Trophoblast cell (in vitro differentiated cells and primary cell): ENCODE measurements around the gene ZNF484.
"Not testable (repeated sequence)": the region's sequence is repeated elsewhere in the genome, so short reads cannot be mapped to it uniquely, and the experiment has no call there.

Experiments
- DNase-seq, 2 donors: peaks; one replicate each; pipeline ENCODE4 v3.0.0-alpha.2; 2016
- H2AFZ ChIP-seq: 2 replicates; pipeline ENCODE4 v1.6.1; 2013; ENCODE audit warnings: low read length, moderate library complexity, mild to moderate bottlenecking; ENCODE audit not compliant: insufficient read depth, poor library complexity
- H2AK5ac ChIP-seq: 2 replicates; pipeline ENCODE4 v1.6.1; 2013; ENCODE audit warnings: mild to moderate bottlenecking, low read length
- H2BK120ac ChIP-seq: 2 replicates; pipeline ENCODE4 v1.6.1; 2013; ENCODE audit warnings: low read length, mild to moderate bottlenecking, moderate library complexity; ENCODE audit not compliant: insufficient read depth, poor library complexity
- H2BK12ac ChIP-seq: 2 replicates; pipeline ENCODE4 v1.6.1; 2013; ENCODE audit warnings: mild to moderate bottlenecking, low read length, moderate library complexity
- H2BK5ac ChIP-seq: 2 replicates; pipeline ENCODE4 v1.6.1; 2013; ENCODE audit warnings: low read length, low read depth, moderate library complexity, mild to moderate bottlenecking; ENCODE audit not compliant: poor library complexity
- H3K14ac ChIP-seq: 2 replicates; pipeline ENCODE4 v1.6.1; 2013; ENCODE audit warnings: mild to moderate bottlenecking, low read length
- H3K18ac ChIP-seq: 2 replicates; pipeline ENCODE4 v1.6.1; 2013; ENCODE audit warnings: mild to moderate bottlenecking, low read length
- H3K23ac ChIP-seq: 2 replicates; pipeline ENCODE4 v1.6.1; 2013; ENCODE audit warnings: low read length
- H3K27ac ChIP-seq: 2 replicates; pipeline ENCODE4 v1.5.1; 2013; ENCODE audit warnings: low read depth, mild to moderate bottlenecking, inconsistent platforms, low read length, moderate library complexity
- H3K27me3 ChIP-seq: 2 replicates; pipeline ENCODE4 v1.6.1; 2013; ENCODE audit warnings: inconsistent platforms, mild to moderate bottlenecking, low read length, moderate library complexity; ENCODE audit not compliant: insufficient read depth
- H3K36me3 ChIP-seq, 2 experiments: 1 replicate in 1 of 2; 2 replicates in 1 of 2; pipeline ENCODE4 v1.6.1; 2013; ENCODE audit warnings: low read length in 2 of 2, mild to moderate bottlenecking in 2 of 2, moderate library complexity in 1 of 2; ENCODE audit not compliant: insufficient read depth in 2 of 2, control insufficient read depth in 1 of 2
- H3K4ac ChIP-seq: 2 replicates; pipeline ENCODE4 v1.6.1; 2013; ENCODE audit warnings: low read depth, mild to moderate bottlenecking, low read length, moderate library complexity
- H3K4me1 ChIP-seq, 2 experiments: 1 replicate in 1 of 2; 2 replicates in 1 of 2; pipeline ENCODE4 v1.6.1; 2013; ENCODE audit warnings: low read length in 2 of 2, mild to moderate bottlenecking in 2 of 2, moderate library complexity in 1 of 2; ENCODE audit not compliant: insufficient read depth in 2 of 2, control insufficient read depth in 1 of 2
- H3K4me2 ChIP-seq: 2 replicates; pipeline ENCODE4 v1.6.1; 2013; ENCODE audit warnings: inconsistent platforms, mild to moderate bottlenecking, low read length, moderate library complexity
- H3K4me3 ChIP-seq: 2 replicates; pipeline ENCODE4 v1.5.1; 2013; ENCODE audit warnings: mild to moderate bottlenecking, low read depth, low read length, inconsistent platforms
- H3K79me1 ChIP-seq: one replicate; pipeline ENCODE4 v1.6.1; 2013; ENCODE audit warnings: low read length
- H3K79me2 ChIP-seq: 2 replicates; pipeline ENCODE4 v1.6.1; 2013; ENCODE audit warnings: low read length, mild to moderate bottlenecking; ENCODE audit not compliant: control insufficient read depth, insufficient read depth, poor library complexity
- H3K9ac ChIP-seq: 2 replicates; pipeline ENCODE4 v1.6.1; 2013; ENCODE audit warnings: mild to moderate bottlenecking, low read length
- H3K9me3 ChIP-seq: 2 replicates; pipeline ENCODE4 v1.6.1; 2013; ENCODE audit warnings: low read depth, mild to moderate bottlenecking, control low read depth, inconsistent platforms, low read length; ENCODE audit not compliant: insufficient read depth
- H4K12ac ChIP-seq: 2 replicates; pipeline ENCODE4 v1.6.1; 2013; ENCODE audit warnings: low read depth, mild to moderate bottlenecking, low read length, moderate library complexity
- H4K8ac ChIP-seq: 2 replicates; pipeline ENCODE4 v1.6.1; 2013; ENCODE audit warnings: low read depth, mild to moderate bottlenecking, low read length, moderate library complexity
- H4K91ac ChIP-seq: one replicate; pipeline ENCODE4 v1.6.1; 2013; ENCODE audit warnings: low read depth, mild to moderate bottlenecking, low read length, moderate library complexity
- WGBS: extraction: QIAGEN DNeasy Blood & Tissue Kit; methylation state at CpG from one replicate; pipeline ENCODE4 v1.1.7; 2013; ENCODE audit warnings: missing lambda C conversion rate; ENCODE audit not compliant: insufficient read length, insufficient coverage; ENCODE audit errors: extremely low coverage; 5-methylcytosine and 5-hydroxymethylcytosine counted together

ZNF484 gene

GRCh38 chr9:92870289-92870688, 7.5 kb downstream of the ZNF484 start:
- DNase-seq, result no peak
- no peak overlapping the region for H3K18ac ChIP-seq
- no peak overlapping the region for H3K4me3 ChIP-seq
- no peak overlapping the region for H2AK5ac ChIP-seq
- no peak overlapping the region for H4K91ac ChIP-seq
- no peak overlapping the region for H2BK120ac ChIP-seq
- H3K4me2 ChIP-seq, result no peak overlapping the region
- no peak overlapping the region for H4K12ac ChIP-seq
- no peak overlapping the region for H3K23ac ChIP-seq
- H4K8ac ChIP-seq, result no peak overlapping the region
- no peak overlapping the region for H3K9ac ChIP-seq
- H3K27ac ChIP-seq, result no peak overlapping the region
- no peak overlapping the region for H2BK12ac ChIP-seq
- H2AFZ ChIP-seq, result no peak overlapping the region
- no peaks in the 10 kb centered on the region for H3K4me1 ChIP-seq
- no peaks in the 10 kb centered on the region for H3K9me3 ChIP-seq
- no peak overlapping the region for H2BK5ac ChIP-seq
- H3K14ac ChIP-seq, result no peak overlapping the region
- no CpG with 5 or more reads among the region's 2 CpGs for WGBS
- no peak overlapping the region for H3K4ac ChIP-seq
- no peaks in the 10 kb centered on the region for H3K79me2 ChIP-seq
- no peaks in the 10 kb centered on the region for H3K27me3 ChIP-seq
- peaks cover 2 to 7% of the 10 kb centered on the region in 2 experiments for H3K36me3 ChIP-seq
- no peaks in the 10 kb centered on the region for H3K79me1 ChIP-seq

GRCh38 chr9:92866600-92866999, 11.2 kb downstream of the ZNF484 start:
- H3K27ac ChIP-seq, H3K4ac ChIP-seq: not testable (repeated sequence)
- no CpG with 5 or more reads among the region's 2 CpGs for WGBS

DNA sequence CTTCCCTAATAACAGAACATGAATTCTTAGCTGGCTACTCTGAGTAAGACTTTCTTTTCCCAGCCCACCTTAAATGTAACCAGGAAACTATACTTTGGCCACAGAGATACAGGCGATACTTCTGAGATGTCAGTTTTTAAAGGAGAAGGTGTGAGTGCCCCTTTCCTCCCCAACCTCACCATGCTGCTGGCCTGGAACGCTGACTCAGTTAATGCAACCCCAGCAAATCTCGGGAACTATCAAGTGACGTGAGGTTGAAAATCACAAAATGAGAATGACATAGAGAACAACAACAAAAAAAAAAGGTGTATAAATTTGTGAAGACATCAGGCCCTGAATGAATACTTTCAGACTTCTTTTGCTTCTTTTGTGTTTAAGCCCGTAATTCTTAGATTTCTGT, 13.7 kb downstream of the ZNF484 start:
- H3K4me1 ChIP-seq, result no peaks in the 10 kb centered on the region
- H4K91ac ChIP-seq, result no peak overlapping the region
- no peak overlapping the region for H2AK5ac ChIP-seq
- DNase-seq, result no peak
- no peak overlapping the region for H4K8ac ChIP-seq
- H3K79me2 ChIP-seq, result no peaks in the 10 kb centered on the region
- H2AFZ ChIP-seq, result no peak overlapping the region
- H3K4me3 ChIP-seq, result no peak overlapping the region
- no peak overlapping the region for H3K27ac ChIP-seq
- H3K79me1 ChIP-seq, result no peaks in the 10 kb centered on the region
- no peak overlapping the region for H3K9ac ChIP-seq
- peaks cover 2 to 8% of the 10 kb centered on the region in 2 experiments for H3K36me3 ChIP-seq
- no peak overlapping the region for H3K4ac ChIP-seq
- no CpG with 5 or more reads among the region's 5 CpGs for WGBS
- H3K27me3 ChIP-seq, result no peaks in the 10 kb centered on the region
- H3K4me2 ChIP-seq, result no peak overlapping the region
- H3K14ac ChIP-seq, result no peak overlapping the region
- H2BK120ac ChIP-seq, result no peak overlapping the region
- H4K12ac ChIP-seq, result no peak overlapping the region
- no peak overlapping the region for H2BK12ac ChIP-seq
- no peaks in the 10 kb centered on the region for H3K9me3 ChIP-seq
- no peak overlapping the region for H3K23ac ChIP-seq
- H2BK5ac ChIP-seq, result no peak overlapping the region
- no peak overlapping the region for H3K18ac ChIP-seq

More at GRCh38 chr9:92866600-92866999, 11.2 kb downstream of the ZNF484 start:
- not testable (repeated sequence) for H3K27me3 ChIP-seq, H3K9me3 ChIP-seq, H3K14ac ChIP-seq, H2AFZ ChIP-seq, H4K8ac ChIP-seq, H2AK5ac ChIP-seq, H3K4me2 ChIP-seq, H3K79me1 ChIP-seq, H3K18ac ChIP-seq, H2BK120ac ChIP-seq, H3K4me1 ChIP-seq, H2BK5ac ChIP-seq, H3K4me3 ChIP-seq, H2BK12ac ChIP-seq, H3K23ac ChIP-seq, H4K91ac ChIP-seq, DNase-seq, H3K9ac ChIP-seq, H3K79me2 ChIP-seq, H3K36me3 ChIP-seq, H4K12ac ChIP-seq

GRCh38 chr9:92860867-92861266, 17.0 kb downstream of the ZNF484 start:
- Histone ChIP-seq H3K9ac (no peak overlapping the region), H2BK5ac (no peak overlapping the region), H4K8ac (no peak overlapping the region), H3K4me1 (peaks cover 0 to 2% of the 10 kb centered on the region in 2 experiments), H4K12ac (no peak overlapping the region), H3K79me1 (no peaks in the 10 kb centered on the region), H3K18ac (no peak overlapping the region), H2BK12ac (no peak overlapping the region), H3K23ac (no peak overlapping the region), H3K79me2 (no peaks in the 10 kb centered on the region), H3K4me2 (no peak overlapping the region), H3K14ac (no peak overlapping the region), H2BK120ac (no peak overlapping the region), H2AFZ (no peak overlapping the region), H4K91ac (no peak overlapping the region), H3K9me3 (no peaks in the 10 kb centered on the region), H3K4ac (no peak overlapping the region), H3K36me3 (peaks cover 0 to 6% of the 10 kb centered on the region in 2 experiments), H3K27ac (no peak overlapping the region), H2AK5ac (no peak overlapping the region), H3K4me3 (no peak overlapping the region), H3K27me3 (no peaks in the 10 kb centered on the region)
- no peak for DNase-seq
- no CpG with 5 or more reads among the region's 1 CpG for WGBS
